ENCODE results near the gene ASCL2.

The ASCL2 gene

DNA sequence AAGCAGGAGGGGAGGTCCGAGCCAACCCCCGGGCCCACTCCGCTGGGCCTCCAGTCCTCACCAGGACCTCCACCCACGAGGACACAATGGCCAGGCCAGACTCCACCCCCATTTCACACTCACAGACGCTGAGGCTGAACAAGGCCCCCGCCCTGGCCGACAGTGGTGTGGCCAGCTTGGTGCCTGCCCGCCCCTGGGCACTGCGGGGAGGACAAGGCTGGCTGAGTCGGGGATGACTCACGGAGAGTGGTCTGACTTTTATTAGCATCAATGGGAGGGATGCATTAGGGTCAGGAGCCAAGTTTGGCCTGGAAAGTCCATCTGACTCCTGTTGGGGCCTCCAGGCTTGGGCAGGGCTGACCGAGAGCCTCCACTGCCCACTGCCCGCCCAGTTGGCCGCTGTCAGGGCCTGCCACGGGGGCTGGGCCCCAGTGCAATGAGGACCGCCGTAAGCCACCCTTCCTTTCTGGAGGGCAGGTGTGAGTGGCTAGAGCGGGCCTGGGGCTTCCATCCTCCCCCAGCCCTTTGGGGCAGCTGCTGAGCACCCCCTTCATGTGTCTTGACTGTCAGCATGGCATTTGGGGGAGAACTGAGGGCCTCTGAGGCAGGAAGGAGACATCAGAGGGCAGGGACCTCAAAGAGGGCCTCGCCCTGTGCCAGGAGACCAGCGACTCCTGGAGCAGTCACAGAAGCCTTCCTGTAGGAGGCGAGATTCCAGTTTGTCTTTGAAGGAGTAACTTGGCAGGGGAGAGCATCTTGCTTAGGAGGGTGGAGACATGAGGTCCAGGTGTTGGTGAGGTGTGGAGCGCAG lies 42.0 kb upstream of the ASCL2 start:
- H3K4me3 ChIP-seq (ENCODE audit: low read length), result no peak overlapping the region
- TF ChIP-seq, protein P1, sequence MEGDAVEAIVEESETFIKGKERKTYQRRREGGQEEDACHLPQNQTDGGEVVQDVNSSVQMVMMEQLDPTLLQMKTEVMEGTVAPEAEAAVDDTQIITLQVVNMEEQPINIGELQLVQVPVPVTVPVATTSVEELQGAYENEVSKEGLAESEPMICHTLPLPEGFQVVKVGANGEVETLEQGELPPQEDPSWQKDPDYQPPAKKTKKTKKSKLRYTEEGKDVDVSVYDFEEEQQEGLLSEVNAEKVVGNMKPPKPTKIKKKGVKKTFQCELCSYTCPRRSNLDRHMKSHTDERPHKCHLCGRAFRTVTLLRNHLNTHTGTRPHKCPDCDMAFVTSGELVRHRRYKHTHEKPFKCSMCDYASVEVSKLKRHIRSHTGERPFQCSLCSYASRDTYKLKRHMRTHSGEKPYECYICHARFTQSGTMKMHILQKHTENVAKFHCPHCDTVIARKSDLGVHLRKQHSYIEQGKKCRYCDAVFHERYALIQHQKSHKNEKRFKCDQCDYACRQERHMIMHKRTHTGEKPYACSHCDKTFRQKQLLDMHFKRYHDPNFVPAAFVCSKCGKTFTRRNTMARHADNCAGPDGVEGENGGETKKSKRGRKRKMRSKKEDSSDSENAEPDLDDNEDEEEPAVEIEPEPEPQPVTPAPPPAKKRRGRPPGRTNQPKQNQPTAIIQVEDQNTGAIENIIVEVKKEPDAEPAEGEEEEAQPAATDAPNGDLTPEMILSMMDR (IDR thresholded peaks at IDR 0.05; ENCODE audit: insufficient read depth, low read depth, low read length, missing control alignments), result peak; percentile 3
- no peak for DNase-seq (ENCODE audit: low read depth)

DNA sequence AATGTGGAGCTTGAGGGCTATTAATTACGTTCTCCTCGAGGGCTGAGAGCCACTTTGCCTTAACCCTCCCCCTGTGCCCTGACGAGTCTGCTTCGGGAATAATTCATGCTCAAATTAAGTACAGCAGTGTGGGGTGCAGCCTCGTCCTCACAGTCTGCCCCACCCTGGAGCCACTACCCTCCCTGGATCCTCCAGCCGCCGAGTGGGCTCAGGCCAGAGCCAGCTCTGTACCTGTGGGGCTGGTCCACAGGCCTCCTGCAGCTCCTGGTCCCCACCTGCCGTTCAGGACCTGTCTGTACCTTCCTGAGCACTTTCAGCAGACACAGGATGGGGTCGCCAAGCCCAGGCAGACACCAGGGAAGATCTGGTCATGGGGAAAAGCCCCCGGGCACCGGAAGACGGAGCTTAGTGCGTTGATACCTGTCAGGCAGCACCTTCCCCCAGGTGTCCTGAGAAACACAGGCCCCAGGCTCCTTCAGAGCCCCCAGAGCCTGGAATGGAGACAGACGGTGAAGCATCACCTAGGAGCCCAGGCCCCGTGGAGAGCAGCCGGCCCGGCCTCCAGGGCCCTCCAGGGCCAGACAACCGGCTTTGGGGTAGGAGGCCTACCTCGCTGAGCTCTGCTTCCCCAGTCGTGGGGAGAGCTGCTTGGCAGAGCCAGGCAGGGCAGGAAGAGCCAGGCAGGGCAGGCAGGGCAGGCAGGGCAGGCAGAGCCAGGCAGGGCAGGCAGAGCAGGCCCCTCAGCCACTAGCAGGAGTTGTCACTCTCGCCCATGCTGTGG lies 41.2 kb upstream of the ASCL2 start:
- TF ChIP-seq, protein P1 (IDR thresholded peaks at IDR 0.05; ENCODE audit: insufficient read depth, low read depth, low read length, missing control alignments), result no peak
- H3K4me3 ChIP-seq (ENCODE audit: low read length), result no peak overlapping the region
- no peak for DNase-seq (ENCODE audit: low read depth)

DNA sequence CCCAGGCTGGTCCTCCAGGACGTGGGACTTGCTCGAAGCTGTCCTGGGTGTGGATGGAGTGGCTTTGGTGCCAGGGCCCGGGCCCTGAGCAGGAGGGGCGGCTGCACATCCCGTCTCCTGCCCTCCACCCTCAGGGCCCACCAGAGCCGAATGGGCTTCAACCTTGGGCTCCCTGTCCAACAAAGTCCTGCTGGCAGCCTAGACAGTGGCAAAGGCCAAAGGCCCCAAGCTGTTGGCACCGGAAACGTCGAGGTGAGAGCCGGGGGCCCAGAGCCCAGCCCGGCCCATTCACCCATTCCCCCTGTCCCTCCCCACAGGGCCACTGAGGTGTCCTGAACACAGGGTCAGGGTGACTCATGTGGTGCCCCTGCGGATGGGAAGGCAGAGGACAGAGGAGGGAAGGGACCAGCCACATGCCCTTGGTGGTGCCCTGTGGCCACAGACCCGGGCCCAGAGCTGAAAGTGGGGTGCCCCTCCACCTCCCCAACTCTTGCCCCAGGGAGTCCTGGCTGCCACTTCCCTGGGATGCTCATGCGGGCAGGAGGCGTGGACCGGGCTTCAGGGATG lies 40.5 kb upstream of the ASCL2 start:
- no peak for DNase-seq (ENCODE audit: low read depth)
- H3K4me3 ChIP-seq (ENCODE audit: low read length), result no peak overlapping the region
- TF ChIP-seq, protein P1 (IDR thresholded peaks at IDR 0.05; ENCODE audit: insufficient read depth, low read depth, low read length, missing control alignments), result no peak

DNA sequence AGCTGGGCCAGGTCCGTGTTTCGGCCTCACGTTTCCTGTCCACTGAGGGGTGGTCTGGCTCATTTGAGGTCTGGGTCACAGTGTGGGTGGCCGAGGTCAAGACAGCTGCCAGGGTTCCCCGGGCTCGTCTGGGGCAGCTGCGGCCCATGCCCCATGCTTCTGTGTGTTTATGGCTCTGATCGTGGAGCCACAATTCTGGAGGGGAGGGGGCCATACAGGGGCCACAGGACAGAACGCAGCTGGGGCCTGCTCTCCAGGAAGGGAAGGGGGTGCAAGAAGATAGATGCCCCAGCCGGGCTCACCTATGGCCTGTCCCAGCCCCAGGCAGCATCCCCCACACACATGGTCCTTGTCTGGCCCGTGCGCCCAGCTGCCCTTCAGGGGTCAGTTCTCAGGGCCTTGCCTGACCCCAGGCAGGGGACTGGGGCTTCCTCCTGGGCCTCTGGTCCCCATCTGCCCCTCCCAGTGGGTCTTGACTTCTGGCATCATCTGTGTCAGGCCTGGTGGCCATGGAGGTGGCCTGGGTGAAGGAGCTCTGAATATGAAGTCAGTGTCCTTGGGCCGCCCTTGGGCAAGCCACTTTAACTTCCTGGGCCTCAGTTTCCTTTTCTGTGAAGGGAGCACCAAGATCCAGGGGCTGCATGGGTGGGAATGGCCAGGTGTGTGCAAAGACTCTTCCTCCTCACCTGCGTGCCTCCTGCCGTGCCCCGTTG lies 39.8 kb upstream of the ASCL2 start:
- no peak overlapping the region for H3K4me3 ChIP-seq (ENCODE audit: low read length)
- no peak for DNase-seq (ENCODE audit: low read depth)
- TF ChIP-seq, protein P1 (IDR thresholded peaks at IDR 0.05; ENCODE audit: insufficient read depth, low read depth, low read length, missing control alignments), result no peak

DNA sequence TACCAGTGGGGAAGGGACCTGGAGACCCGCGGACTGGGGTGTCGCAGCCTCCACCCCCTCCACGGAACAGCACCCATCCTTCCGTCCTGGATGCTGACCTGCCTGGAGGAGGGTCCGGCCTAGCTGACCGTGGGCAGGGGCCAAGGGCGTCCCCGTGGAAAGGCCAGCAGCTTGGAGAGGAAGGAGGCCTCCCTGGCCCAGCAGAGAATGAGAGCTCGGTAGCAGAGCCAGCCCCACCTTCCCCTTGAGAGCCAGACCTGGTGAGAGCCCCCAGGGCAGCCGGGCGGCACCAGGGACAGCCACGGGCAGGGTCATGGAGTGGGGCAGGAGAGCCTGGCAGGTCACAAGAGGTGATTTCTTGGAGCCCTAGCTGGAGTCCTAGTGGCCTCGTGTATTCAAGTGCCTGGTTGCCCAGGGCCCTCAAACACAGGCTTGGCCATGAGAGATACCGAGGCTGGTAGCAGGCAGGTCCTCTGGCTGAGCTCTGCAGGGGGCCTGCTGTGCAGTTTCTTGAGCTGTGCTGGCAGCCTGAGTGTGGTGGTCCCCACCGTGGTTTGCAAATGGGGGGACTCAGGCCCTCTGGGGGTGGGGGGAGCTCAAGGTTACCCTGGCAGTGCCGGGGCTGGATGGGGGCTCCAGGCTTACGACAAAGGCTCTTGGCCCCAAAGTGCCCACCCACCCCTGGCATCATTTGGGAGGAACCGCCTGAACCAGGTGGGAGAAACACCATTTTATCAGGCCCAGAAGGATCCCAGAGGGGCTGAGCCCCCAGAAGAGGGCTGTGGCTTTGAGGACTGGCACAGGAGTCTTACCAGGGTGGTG lies 39.1 kb upstream of the ASCL2 start:
- H3K4me3 ChIP-seq (ENCODE audit: low read length), result no peak overlapping the region
- TF ChIP-seq, protein P1 (IDR thresholded peaks at IDR 0.05; ENCODE audit: insufficient read depth, low read depth, low read length, missing control alignments), result no peak
- DNase-seq (ENCODE audit: low read depth), result no peak

DNA sequence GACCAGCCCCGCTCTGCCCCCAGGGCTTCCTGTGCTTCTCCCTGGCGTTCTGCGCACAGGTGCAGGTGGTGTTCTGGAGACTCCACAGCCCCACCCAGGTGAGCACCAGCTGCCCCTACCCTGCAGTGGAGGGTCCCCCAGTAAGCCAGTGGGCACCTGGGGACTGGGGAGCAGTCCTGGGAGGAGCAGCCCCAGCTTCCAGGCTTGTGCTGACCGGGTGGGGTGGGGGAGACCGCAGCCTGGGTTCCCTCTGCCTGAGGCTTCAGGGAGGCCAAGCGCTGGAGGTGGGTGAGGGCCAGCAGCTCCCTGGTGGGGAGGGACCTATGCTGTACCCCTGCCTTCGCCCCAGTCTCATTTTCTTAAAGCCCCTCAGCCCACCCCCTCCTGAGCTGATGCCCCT lies 38.3 kb upstream of the ASCL2 start:
- H3K4me3 ChIP-seq (ENCODE audit: low read length), result no peak overlapping the region
- no peak for DNase-seq (ENCODE audit: low read depth)
- TF ChIP-seq, protein P1 (IDR thresholded peaks at IDR 0.05; ENCODE audit: insufficient read depth, low read depth, low read length, missing control alignments), result no peak
